Measurements from ENCODE around the gene CEP97.
"Not testable (repeated sequence)": the region's sequence is repeated elsewhere in the genome, so short reads cannot be mapped to it uniquely, and the experiment has no call there.

The CEP97 gene

DNA sequence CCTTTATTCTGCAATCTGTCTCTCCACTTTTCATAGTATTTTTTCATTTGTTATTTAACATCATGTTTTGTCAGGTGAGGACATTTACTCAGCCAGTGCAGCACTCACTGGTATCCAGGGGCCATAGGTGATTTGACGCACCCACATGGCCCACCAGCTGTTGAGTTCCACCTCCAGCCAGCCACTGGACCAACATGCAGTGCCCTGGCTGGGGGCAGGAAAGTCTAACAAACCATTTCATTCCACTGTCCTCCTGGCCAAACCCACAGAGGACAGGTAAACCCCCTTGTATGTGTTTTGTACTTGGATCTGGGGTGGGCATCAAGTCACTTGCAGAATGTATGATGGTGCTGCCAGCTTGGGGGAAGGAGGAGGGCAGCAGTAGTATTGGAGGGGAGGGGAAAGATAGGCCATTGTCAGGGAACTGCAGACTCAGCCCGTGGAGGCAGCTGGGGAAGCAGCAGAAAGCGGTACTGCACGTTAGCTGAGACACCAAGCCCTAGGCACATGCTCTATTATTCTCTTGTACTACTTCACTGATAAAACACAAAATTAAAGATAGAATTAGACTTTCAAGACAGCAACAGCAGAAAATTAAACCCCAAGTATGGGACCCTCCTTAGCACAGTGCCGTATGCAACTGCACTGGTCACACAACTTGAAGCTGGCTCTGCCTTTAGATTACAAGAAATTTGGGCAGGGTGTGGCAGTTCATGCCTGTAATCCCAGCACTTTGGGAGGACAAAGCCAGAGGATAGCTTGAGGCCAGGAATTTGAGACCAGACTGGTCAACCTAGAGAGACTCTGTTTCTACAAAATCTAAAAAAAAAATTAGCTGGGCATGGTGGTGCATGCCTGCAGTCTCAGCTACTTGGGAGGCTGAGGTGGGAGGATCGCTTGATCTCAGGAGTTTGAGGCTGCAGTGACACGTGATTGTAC is 22.4 kb upstream of the CEP97 start:
- Histone ChIP-seq H3K18ac (ENCODE audit: low read length) (no peak overlapping the region), H3K79me1 (ENCODE audit: low read length) (no peaks in the 10 kb centered on the region), H3K9me3 (ENCODE audit: insufficient read depth, low read depth, low read length) (peaks cover 3% of the 10 kb centered on the region), H3K14ac (ENCODE audit: low read length) (no peak overlapping the region), H3K4me2 (ENCODE audit: low read length) (no peak overlapping the region), H3K27ac (ENCODE audit: low read depth, low read length) (no peak overlapping the region), H2AFZ (ENCODE audit: insufficient read depth, low read length, poor library complexity) (no peak overlapping the region), H3K27me3 (ENCODE audit: insufficient read depth, low read length) (no peaks in the 10 kb centered on the region), H3K4me1 (ENCODE audit: control insufficient read depth in 1 of 2, insufficient read depth in 2 of 2, low read length in 2 of 2) (peaks cover 0 to 3% of the 10 kb centered on the region in 2 experiments), H3K4ac (ENCODE audit: low read depth, low read length) (peak overlapping the region; percentile 57), H3K9ac (ENCODE audit: low read length) (no peak overlapping the region), H3K4me3 (ENCODE audit: low read depth, low read length) (no peak overlapping the region), H3K79me2 (ENCODE audit: control insufficient read depth, insufficient read depth, low read length, poor library complexity) (no peaks in the 10 kb centered on the region), H4K91ac (ENCODE audit: low read depth, low read length) (no peak overlapping the region), H2BK5ac (ENCODE audit: low read depth, low read length, poor library complexity) (no peak overlapping the region), H2BK12ac (ENCODE audit: low read length) (no peak overlapping the region), H4K8ac (ENCODE audit: low read depth, low read length) (no peak overlapping the region), H3K36me3 (ENCODE audit: control insufficient read depth in 1 of 2, insufficient read depth in 2 of 2, low read length in 2 of 2) (no peaks in the 10 kb centered on the region), H2BK120ac (ENCODE audit: insufficient read depth, low read length, poor library complexity) (no peak overlapping the region), H2AK5ac (ENCODE audit: low read length) (peak overlapping the region; percentile 69), H4K12ac (ENCODE audit: low read depth, low read length) (no peak overlapping the region), H3K23ac (ENCODE audit: low read length) (no peak overlapping the region)
- peak; percentile 57 to 76 for DNase-seq
- WGBS (ENCODE audit: extremely low coverage, insufficient coverage, insufficient read length), result no CpG with 5 or more reads among the region's 7 CpGs

DNA sequence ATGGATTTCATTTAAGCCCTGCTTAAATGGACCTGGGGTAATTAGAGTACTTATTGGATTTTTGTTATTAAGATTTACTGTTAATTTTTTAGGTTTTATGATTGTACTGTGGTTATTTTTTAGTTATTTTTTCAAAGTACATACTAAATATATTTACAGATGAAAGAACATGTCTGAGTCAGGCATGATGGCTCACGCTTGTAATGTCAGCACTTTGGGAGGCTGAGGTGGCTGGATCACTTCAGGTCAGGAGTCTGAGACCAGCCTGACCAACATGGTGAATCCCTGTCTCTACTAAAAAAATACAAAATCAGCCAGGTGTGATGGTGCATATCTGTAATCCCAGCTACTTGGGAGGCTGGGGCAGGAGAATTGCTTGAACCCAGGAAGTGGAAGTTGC is 21.7 kb upstream of the CEP97 start:
- no peaks in the 10 kb centered on the region for H3K79me2 ChIP-seq (ENCODE audit: control insufficient read depth, insufficient read depth, low read length, poor library complexity)
- no peak overlapping the region for H4K12ac ChIP-seq (ENCODE audit: low read depth, low read length)
- H3K14ac ChIP-seq (ENCODE audit: low read length), result no peak overlapping the region
- H3K9ac ChIP-seq (ENCODE audit: low read length), result no peak overlapping the region
- no peak overlapping the region for H3K18ac ChIP-seq (ENCODE audit: low read length)
- peak; percentile 55 to 60 for DNase-seq
- no peak overlapping the region for H4K91ac ChIP-seq (ENCODE audit: low read depth, low read length)
- no peak overlapping the region for H3K23ac ChIP-seq (ENCODE audit: low read length)
- H3K4me1 ChIP-seq (ENCODE audit: control insufficient read depth in 1 of 2, insufficient read depth in 2 of 2, low read length in 2 of 2), result peaks cover 0 to 3% of the 10 kb centered on the region in 2 experiments
- no peak overlapping the region for H2BK120ac ChIP-seq (ENCODE audit: insufficient read depth, low read length, poor library complexity)
- no peaks in the 10 kb centered on the region for H3K36me3 ChIP-seq (ENCODE audit: control insufficient read depth in 1 of 2, insufficient read depth in 2 of 2, low read length in 2 of 2)
- no peak overlapping the region for H2AFZ ChIP-seq (ENCODE audit: insufficient read depth, low read length, poor library complexity)
- WGBS (ENCODE audit: extremely low coverage, insufficient coverage, insufficient read length), result no CpG with 5 or more reads among the region's 1 CpG
- no peak overlapping the region for H2AK5ac ChIP-seq (ENCODE audit: low read length)
- no peak overlapping the region for H4K8ac ChIP-seq (ENCODE audit: low read depth, low read length)
- H3K9me3 ChIP-seq (ENCODE audit: insufficient read depth, low read depth, low read length), result peaks cover 3% of the 10 kb centered on the region
- H2BK5ac ChIP-seq (ENCODE audit: low read depth, low read length, poor library complexity), result no peak overlapping the region
- no peak overlapping the region for H2BK12ac ChIP-seq (ENCODE audit: low read length)
- no peaks in the 10 kb centered on the region for H3K79me1 ChIP-seq (ENCODE audit: low read length)
- no peak overlapping the region for H3K4me3 ChIP-seq (ENCODE audit: low read depth, low read length)
- no peak overlapping the region for H3K4ac ChIP-seq (ENCODE audit: low read depth, low read length)
- H3K27ac ChIP-seq (ENCODE audit: low read depth, low read length), result no peak overlapping the region
- H3K27me3 ChIP-seq (ENCODE audit: insufficient read depth, low read length), result no peaks in the 10 kb centered on the region
- H3K4me2 ChIP-seq (ENCODE audit: low read length), result no peak overlapping the region

DNA sequence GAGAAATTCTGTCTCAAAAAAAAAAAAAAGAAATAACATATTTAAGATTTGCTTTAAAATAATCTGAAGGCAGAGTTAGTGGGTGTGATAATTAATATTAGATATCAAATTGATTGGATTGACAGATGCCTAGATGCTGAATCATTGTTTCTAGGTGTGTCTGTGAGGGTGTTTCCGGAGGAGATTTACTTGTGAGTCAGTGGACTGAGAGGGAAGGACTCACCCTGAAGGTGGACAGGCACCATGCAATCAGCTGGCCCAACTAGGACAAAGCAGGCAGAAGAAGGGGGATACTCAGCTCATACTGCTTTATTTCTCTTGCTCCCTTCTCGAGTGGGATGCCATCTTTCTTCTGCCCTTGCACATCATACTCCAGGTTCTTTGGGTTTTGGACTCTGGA is 21.2 kb upstream of the CEP97 start:
- Histone ChIP-seq H3K4me1 (ENCODE audit: control insufficient read depth in 1 of 2, insufficient read depth in 2 of 2, low read length in 2 of 2) (peaks cover 0 to 3% of the 10 kb centered on the region in 2 experiments), H3K23ac (ENCODE audit: low read length) (no peak overlapping the region), H4K12ac (ENCODE audit: low read depth, low read length) (no peak overlapping the region), H3K27ac (ENCODE audit: low read depth, low read length) (no peak overlapping the region), H3K14ac (ENCODE audit: low read length) (no peak overlapping the region), H3K9ac (ENCODE audit: low read length) (no peak overlapping the region), H3K4ac (ENCODE audit: low read depth, low read length) (no peak overlapping the region), H2AFZ (ENCODE audit: insufficient read depth, low read length, poor library complexity) (no peak overlapping the region), H4K8ac (ENCODE audit: low read depth, low read length) (no peak overlapping the region), H4K91ac (ENCODE audit: low read depth, low read length) (no peak overlapping the region), H2BK5ac (ENCODE audit: low read depth, low read length, poor library complexity) (no peak overlapping the region), H2BK120ac (ENCODE audit: insufficient read depth, low read length, poor library complexity) (no peak overlapping the region), H3K4me3 (ENCODE audit: low read depth, low read length) (no peak overlapping the region), H3K36me3 (ENCODE audit: control insufficient read depth in 1 of 2, insufficient read depth in 2 of 2, low read length in 2 of 2) (no peaks in the 10 kb centered on the region), H3K79me2 (ENCODE audit: control insufficient read depth, insufficient read depth, low read length, poor library complexity) (no peaks in the 10 kb centered on the region), H3K4me2 (ENCODE audit: low read length) (no peak overlapping the region), H3K79me1 (ENCODE audit: low read length) (no peaks in the 10 kb centered on the region), H2AK5ac (ENCODE audit: low read length) (no peak overlapping the region), H3K18ac (ENCODE audit: low read length) (no peak overlapping the region), H2BK12ac (ENCODE audit: low read length) (no peak overlapping the region), H3K9me3 (ENCODE audit: insufficient read depth, low read depth, low read length) (peaks cover 3% of the 10 kb centered on the region), H3K27me3 (ENCODE audit: insufficient read depth, low read length) (no peaks in the 10 kb centered on the region)
- no CpG with 5 or more reads among the region's 2 CpGs for WGBS (ENCODE audit: extremely low coverage, insufficient coverage, insufficient read length)
- DNase-seq, result peak; percentile 56 to 69

DNA sequence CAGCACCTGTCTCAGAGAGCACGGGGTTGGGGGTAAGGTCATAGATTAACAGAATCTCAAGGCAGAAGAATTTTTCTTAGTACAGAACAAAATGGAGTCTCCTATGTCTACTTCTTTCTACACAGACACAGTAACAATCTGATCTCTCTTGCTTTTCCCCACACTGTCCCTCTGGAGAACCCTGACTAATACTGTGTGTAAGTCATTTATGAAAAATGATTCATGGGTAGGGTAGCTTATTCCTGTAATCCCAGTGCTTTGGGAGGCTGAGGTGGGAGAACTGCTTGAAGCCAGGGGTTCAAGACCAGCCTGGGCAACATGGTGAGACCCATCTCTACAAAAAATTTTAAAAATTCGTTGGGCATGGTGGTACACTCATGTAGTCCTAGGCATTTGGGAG is 19.8 kb upstream of the CEP97 start:
- not testable (repeated sequence) for H2AFZ ChIP-seq (ENCODE audit: insufficient read depth, low read length, poor library complexity); H3K4me2 ChIP-seq (ENCODE audit: low read length); H3K18ac ChIP-seq (ENCODE audit: low read length); H3K27me3 ChIP-seq (ENCODE audit: insufficient read depth, low read length); H3K23ac ChIP-seq (ENCODE audit: low read length); H3K36me3 ChIP-seq (ENCODE audit: control insufficient read depth in 1 of 2, insufficient read depth in 2 of 2, low read length in 2 of 2); H2BK120ac ChIP-seq (ENCODE audit: insufficient read depth, low read length, poor library complexity); H3K4me3 ChIP-seq (ENCODE audit: low read depth, low read length); H3K9ac ChIP-seq (ENCODE audit: low read length); H2BK5ac ChIP-seq (ENCODE audit: low read depth, low read length, poor library complexity); H3K14ac ChIP-seq (ENCODE audit: low read length); H3K27ac ChIP-seq (ENCODE audit: low read depth, low read length); H3K9me3 ChIP-seq (ENCODE audit: insufficient read depth, low read depth, low read length); H2AK5ac ChIP-seq (ENCODE audit: low read length); H4K8ac ChIP-seq (ENCODE audit: low read depth, low read length); H4K12ac ChIP-seq (ENCODE audit: low read depth, low read length); H2BK12ac ChIP-seq (ENCODE audit: low read length); H3K4me1 ChIP-seq (ENCODE audit: control insufficient read depth in 1 of 2, insufficient read depth in 2 of 2, low read length in 2 of 2); H4K91ac ChIP-seq (ENCODE audit: low read depth, low read length); H3K79me2 ChIP-seq (ENCODE audit: control insufficient read depth, insufficient read depth, low read length, poor library complexity); H3K4ac ChIP-seq (ENCODE audit: low read depth, low read length); H3K79me1 ChIP-seq (ENCODE audit: low read length)
- no CpG with 5 or more reads among the region's 2 CpGs for WGBS (ENCODE audit: extremely low coverage, insufficient coverage, insufficient read length)
- DNase-seq, result peak in 1 of 2 donors; percentile 57
